Ureter (tissue), 1 donor: ENCODE results near the gene EMILIN3. TPM values are rescaled to one million over a fixed set of nuclear protein-coding genes. Genes with fewer than 3 reads are reported as not detected.

Source experiments
- DNase-seq: peaks from one replicate; pipeline ENCODE4 v3.0.0-alpha.2; 2020; ENCODE audit warnings: low spot score
- total RNA-seq: library from RNA; stranded (reverse); gene quantifications from one replicate; pipeline ENCODE4 v1.2.4, GENCODE V29; 2023
- donor health status: DM: yes; HTN: yes; CAD: no.

The EMILIN3 gene
- total RNA-seq, 1 donor from 2014 or later: 2.0 TPM

DNA sequence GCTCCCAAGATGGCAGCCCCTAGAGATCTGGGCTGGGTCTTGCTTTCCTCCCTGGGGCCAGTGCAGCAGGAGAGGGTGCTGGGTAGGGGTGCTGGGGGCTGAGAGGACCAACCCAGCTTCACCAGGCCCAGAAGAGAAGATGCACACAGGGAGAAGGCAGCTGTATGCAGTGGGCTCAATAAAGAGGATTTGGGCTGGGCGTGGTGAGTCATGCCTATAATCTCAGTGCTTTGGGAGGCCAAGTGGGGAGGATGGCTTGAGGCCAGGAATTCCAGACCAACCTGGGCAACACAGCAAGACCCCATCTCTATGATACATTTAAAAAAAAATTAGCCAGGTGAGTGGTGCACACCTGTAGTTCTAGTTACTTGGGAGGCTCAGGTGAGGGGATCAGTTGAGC is 25.7 kb upstream of the EMILIN3 start:
- no peak for DNase-seq

DNA sequence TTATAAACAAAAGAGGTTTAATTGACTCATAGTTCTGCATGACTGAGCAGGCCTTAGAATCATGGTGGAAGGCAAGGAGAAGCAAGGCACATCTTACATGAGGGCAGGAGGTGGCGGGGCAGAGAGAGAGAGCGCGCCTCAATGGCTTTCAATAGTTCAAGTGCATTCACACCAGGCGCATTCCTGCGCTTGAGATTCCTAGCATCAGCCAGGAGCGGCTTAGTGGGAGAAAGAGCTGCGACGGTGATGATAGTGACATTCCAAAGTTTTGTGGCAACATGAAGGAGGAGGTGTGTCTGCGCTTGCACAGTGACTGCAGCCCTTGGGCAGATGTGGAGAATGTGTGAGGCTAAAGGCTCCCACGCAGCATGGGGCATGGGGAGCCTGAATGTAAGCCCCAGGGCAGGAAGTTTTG is 25.0 kb upstream of the EMILIN3 start:
- DNase-seq: no peak

DNA sequence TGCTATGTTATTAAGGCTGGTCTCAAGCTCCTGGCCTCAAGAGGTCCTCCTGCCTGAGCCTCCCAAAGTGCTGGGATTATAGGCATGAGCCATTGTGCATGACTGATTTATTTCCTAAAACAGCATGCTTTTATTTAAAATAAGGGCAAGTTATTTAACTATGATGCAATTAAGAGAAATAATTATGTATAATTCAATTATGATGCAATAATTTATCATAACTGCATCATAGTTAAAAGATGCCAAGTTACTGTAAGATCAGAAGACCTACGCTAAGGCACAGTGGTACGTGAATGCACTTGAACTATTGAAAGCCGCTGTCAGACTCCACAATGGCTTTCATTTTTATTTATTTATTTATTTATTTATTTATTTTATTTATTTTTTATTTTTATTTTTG is 24.3 kb upstream of the EMILIN3 start:
- DNase-seq: no peak

DNA sequence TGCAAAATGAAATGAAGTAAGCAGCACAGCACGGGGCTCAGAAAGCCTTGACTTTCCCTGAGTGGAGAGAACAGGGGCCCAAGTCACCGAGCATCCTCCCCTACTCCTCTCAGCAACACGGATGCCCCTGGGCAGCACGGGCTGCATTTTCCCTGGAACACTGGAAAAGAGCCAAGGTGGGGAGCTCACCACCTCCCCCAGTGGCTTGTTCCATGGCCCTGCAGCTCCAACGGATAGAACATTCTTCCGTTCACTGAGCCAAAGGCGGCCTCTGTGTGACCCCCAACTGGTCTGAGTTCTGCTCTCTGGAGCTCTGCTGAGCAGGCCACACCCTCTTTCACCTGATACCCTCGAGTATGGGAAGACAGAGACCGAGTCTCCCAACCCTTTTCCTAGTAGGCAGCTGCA is 20.8 kb upstream of the EMILIN3 start:
- DNase-seq: no peak

DNA sequence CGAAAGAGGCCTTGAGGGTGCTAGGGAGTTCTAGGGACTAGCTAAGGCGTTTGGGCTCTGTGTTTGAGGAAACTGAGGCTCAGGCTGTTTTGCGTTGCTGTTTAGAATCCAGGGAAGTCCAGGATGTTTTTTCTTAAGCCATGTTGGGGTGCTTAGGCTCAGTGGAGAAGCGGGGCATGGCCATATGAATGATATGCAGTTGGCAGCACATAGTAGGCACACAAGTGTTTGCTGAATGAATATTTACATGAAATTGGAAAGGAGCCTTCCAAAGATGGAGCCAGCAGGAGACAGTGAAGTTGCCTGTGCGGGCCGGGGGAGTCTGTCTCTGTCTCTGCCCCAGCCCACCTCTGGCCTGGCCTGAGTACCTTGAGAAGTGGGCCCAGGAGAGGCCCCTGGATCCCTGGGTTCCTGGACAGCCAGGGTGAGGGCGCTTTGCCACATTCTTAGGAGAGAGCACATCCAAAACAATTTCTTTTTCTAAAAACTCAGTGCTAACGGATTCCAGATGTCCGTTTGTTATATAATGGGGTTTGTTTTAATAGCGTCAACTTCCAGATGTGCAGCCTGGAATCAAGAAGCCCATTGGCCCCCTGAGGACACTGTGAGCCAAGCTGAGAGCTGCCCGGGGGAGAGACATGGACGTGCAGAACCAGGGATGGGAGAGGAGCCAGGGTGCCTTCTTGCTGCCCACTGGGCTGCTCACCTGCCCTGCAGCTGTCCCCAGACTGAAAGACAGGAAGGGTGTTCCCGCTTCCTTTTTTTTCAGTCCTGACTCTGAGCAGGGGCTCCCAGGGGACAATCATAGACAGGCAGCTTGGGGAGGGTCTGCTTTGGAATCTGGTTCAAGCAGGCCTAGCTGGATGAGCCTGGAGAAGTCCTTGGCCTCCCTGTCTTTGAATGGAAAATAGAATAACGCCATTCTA is 20.1 kb upstream of the EMILIN3 start:
- no peak for DNase-seq

DNA sequence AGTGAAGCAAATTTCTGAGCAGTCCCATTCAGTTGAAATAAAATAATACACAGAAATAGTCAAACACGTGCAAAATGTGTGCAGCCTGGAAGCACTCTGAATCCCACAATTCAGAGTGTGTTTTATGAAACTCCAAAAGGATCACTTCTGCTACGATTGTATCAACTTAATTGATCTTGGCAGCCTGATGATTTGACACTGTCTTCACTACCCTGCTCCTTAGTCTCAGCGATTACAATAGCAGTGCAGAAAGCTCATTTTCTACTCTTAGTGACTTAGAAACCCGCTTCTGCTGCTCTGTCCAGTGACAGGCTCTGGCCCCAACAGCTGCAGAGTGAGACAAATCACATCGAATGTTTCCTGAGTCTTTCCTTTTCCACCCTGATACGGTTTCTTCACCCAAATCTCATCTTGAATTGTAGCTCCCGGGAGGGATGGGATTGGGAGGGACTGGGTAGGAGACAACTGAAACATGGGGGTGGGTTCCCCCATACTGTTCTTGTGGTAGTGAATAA is 16.2 kb upstream of the EMILIN3 start:
- DNase-seq: no peak

DNA sequence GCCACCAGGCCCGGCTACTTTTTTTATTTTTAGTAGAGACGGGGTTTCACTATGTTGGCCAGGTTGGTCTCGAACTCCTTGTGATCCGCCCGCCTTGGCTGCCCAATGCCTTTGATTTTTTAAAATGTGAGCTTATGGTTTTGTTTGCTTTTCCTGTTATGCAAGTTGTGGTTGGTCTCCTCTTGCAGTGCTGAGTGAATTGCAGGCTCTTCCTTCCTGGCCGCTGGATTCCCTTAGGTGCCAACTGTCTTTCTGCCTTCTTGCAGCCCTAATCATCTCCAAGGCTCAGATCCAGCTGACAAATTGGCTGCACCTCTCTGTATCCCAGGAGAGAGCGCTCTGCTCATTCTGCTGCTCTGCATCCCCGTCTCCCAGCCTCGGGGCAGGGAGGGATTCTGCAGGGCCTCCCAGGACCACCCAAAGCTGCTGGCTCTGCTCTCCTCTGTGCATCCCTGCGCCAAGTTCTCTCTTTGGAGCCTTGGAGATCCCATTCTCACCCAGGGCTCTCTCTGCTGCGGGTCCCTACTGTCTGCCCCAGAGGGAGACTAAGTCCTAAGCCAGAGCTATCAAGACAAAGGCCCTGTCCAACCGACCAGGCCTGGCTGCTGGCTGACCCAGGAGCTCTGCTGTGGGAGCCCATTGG is 14.1 kb upstream of the EMILIN3 start:
- no peak for DNase-seq

DNA sequence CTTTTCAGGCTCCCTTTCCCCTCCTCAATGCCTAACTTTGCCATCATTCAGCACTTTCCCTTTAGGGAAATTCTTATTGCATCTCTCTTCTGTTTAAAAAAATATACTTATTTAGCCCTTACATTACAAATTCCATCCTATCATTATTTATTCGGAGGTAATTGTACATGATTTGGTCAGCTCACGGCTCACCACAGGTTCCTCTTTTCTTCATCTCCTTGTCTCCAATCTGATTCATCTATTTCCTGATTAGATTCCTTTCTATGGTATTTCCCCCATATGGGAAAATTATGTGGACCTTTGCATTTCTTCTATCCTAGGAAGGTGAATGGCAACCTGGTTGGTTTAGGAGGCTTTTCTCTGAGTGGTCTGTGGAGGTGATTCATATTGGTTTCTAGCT is 12.9 kb upstream of the EMILIN3 start:
- DNase-seq: no peak

DNA sequence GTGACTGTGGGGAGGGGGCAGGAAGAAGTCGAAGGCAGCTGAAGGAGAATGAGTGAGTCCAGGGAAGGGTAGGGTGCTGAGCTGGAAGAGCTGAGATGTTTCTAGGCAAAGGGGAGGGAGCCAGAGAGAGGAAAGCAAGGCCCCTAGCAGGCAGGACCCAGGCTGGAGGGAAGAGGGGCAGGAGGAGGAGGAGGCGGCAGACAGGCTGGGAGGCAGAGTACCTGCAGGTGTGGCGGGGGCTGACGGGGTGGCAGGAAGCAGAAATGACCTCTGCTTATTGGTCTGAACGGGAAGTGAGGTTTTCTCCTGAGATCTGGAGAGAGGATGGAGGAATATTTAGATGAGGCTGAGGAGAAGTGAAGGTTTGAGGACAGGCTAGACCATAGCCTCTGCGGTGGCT is 10.7 kb upstream of the EMILIN3 start:
- no peak for DNase-seq

DNA sequence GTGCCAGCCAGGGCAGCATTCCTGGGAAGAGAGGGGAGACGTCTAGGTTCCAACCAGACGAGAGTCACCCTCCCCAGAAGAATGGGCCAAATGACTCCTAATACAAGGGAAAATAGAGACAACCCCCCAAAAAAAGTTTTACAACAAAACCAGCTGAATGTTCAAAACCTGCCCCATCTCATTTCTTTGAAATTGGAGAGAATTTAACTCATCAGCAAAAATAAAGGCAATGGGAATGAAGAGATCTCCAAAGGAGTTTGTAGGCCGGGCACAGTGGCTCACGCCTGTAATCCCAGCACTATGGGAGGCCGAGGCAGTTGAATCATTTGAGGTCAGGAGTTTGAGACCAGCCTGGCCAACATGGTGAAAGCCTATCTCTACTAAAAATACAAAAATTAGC is 9.7 kb upstream of the EMILIN3 start:
- no peak for DNase-seq

DNA sequence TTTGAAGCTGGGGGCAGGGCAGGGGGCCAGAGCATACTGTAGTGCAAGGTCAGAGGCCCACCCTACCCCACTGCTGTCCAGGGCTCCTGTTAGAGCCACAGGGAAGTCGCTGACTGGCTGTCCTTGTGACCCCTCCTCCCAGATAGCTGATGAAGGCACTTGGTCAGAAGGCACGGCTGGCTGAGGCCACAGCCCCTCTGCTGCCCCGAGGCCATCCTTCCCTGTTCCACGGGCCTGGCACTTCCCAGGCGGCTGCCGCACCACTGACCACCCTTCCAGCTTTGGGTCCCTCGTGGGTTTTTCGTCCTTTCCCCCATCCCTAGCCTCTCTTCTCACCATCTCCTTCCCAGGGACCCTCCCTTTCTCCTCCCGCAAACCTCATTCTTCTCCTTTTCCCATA is 9.2 kb upstream of the EMILIN3 start:
- DNase-seq: no peak

DNA sequence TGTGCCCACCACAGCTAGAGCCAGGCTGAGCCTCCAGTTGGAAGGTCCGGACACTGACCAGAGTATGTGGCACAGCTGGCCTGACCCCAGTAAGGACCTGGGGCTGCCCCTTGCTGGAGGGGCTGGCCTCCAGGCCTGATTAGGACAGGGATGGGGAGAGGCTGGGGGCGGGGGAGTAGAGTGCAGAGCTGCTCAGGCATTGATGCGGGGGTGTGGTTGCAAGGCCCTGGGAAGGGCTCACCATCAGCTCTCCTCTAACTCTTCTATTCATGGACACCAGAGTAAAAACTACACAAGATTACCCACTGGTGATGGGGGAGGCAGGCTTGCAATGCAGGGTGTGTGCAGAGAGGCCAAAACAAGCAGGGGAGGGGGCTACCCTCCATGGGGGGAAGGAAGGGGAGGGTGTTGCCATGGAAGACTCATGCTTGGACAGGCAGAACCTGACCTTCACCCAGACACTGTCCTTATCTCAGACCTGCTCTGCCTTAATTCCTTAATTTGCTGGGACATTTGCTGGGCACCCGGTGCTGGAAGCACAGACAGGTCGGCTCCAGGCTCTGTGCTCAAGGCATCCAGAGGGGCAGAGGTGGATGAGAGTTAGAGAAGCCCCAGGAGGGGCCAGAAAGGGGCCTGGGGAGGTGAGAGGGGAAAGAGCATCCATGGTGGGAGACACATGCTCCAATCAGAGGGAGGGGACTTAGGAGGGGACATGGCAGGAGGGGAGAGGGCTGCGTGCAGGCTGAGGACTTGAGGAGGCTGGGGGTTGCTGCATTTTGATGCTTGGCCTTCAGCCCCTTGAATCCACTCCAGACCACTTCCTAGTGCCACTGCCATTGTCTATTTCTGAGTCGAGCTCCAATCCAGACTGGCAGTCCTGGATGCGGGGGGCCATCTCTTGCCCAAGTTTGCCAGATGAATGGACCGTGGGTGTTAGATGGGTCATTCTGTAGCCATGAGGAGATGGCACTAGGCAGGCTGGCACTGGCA is 7.6 kb upstream of the EMILIN3 start:
- DNase-seq: no peak

DNA sequence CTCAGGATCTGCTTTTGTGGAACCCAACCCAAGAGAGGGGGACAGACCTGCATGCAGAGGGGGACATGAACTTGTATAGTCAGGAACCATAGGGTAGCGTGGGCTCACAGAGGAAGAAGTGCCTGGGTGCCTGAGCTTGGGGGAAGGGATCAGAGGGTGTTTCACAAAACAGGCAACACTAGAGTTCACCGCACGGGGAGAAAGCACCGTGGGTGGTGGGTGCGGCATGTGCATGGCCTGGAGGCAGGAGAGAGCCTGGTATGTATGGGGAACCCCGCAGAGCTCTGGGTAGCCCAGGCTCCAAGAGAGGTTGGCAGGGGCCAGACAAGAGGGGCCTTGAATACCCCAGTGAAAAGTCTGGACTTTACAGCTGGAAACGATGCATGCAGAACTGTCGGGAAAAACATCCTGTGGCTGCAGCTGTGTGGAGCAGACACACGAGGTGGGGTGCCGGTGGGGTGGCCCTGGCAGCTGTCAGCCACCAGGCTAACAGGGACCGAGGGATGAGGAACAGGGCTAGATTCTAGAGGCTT is 6.7 kb upstream of the EMILIN3 start:
- DNase-seq: no peak

DNA sequence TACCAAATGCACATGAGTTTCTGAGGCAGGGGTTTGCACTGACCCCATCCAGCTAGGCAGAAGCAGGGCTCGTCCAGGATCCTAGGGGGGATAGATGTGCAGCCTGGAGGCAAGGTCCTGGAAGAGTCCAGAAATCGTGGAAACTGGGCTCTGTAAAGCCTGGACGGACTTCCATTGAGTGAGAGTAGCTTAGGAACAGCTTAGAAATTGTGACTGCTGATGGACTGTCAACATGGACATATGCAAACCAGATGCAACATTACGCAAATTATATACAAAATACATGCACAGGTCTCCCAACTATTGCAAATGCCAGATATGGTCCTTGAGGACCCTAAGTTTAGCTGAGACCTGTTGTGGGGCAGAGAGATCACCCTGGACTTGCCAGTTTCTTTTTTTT is 4.8 kb upstream of the EMILIN3 start:
- DNase-seq: no peak

DNA sequence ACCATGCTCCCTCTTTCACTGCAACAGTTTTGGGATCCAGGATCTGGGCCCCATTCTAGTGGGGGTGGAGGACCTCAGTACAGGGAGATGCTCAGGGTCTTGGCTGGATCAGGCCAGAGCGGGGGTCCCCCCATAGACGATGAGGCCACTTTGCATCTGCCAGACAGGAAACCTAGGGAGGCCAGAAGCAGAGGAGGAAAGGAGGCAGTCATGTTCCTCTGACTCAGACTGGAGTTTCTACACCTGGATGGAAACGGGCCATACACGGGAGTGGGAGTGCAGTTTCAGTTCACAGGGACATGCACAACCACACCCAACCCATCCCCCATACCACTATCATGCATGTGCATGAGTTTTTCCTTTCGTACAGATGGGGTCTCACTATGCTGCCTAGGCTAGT is 3.6 kb upstream of the EMILIN3 start:
- DNase-seq: no peak

DNA sequence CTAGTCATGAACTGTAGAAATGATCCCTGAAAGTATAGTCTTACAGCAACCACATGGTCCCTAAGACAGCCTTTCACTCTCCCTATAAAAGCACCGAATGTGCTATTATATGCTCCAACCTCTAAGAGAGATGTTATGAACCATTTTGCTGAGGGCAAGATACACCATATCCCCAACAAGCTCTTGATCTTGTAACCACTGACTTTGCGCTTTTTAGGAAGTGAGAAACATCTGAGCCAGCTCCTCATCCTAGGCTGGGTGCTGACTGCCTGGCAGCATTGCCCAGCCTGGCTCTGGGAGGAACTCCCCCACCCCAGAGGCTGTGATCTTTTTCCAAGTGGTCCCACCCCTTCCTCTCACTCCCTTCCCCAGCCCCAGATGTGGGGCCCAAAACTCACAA is 3.1 kb upstream of the EMILIN3 start:
- no peak for DNase-seq

DNA sequence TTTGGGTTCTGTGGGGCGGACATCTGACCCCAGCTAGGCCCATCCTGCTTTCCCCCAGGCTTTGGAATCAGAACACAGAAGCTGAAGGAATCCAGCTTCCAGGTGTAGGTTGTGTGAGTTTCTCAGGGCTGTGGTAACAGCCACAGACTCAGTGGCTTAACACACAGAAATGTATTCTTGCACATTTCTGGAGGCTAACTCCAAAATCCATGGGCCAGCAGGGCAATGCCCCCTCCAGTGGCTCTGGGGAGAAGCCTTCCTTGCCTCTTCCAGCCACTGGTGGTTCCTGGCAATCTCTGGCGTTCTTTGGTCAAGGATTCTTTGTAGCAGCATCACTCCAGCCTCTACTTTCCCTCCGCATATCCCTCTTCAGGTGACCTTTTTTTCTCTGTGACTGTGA is 1.3 kb upstream of the EMILIN3 start:
- DNase-seq: no peak

DNA sequence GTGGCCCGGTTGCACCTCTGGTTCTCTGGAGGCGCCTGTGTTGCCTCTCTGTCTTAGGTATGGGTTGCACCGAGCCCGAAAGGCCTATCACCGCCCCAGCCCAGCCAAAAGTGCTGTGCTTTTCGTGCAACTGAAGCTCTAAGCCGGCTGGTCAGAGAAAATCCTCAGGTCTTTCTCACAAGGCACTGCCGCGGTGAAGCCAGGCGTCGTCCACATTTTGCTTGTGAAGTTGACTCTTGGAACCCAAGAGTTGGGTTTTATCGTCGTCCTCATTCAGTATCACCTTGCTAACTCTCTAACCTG is 726 bp upstream of the EMILIN3 start:
- DNase-seq: no peak

DNA sequence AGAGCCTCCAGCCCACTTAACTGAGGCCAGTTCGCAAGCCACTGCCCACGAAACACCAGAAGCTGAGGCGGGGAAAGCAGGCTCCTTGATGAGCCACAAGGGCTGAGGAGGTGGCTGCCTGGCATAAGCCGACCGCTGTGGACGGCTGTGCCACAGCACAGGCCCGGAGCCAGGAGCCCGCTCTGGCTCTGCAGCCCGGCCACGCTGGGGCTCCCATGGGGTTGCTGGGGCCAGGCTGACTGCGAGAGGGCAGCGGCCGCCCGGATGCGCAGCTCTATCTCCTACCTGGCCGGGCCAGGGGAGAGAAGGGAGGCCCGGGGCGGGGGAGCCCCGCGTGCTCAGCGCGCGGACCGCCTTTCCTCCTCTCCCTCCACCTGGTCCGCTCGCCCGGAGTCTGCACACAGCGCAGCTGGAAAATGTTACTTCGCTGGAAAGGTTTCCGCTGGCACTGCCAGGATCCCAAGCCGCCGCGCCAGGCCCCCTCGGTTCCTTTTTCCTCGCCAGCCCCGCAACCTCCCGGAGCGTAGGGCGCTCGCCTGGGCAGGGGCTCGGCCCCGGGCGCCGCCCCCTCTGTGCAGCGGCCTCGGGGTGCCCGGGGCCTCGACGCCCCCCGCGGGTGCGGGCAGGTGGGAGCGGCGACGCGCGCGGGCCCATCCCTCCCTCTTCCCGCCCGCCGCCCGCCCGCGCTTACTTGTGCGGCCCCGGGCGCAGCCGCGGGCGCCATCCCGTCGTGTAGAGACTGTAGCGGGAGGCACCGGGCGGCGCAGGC is 657 bp downstream of the EMILIN3 start:
- no peak for DNase-seq

DNA sequence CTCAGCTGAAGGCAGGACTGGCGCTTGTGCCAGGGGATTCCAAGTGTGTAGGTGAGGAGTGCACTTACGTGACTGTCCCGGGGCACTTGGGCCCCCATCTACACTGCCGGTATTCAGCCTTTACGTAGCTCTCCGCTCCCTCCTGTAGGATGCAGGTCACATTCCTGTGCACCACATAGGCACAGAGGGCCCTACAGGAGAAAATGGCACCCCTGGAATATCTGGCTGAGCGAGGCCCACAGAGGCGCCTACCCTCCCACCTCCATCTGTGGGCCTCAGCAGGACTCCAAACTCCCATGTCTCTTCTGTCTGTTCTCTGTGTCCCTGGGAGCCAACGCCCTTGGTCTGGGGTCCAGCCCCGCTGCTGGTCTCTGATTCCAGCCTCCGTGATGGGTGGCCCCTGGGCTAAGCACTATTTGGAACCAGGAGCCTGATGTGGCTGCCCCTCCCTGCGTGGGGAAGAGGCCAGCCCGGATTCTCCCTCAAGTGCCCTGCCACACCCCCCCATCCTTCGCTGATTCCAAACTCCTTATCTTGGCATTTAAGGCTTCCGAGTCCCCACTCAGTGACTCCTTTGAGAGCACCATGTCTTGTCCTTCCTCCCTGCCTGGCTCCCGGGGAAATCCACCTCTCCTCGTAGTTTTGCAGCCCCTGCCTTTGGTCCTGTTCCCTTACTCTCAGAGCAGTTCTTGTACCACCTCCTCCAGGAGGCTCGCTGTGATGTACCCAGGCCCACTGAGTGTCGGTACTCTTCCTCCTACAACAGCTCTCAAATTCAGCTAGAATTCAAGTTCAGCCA is 1.5 kb downstream of the EMILIN3 start:
- DNase-seq: no peak
